OCI-LY7 (cell line): Measurements from ENCODE around the gene PAK6. TPM values are rescaled to one million over a fixed set of nuclear protein-coding genes. Genes with fewer than 3 reads are reported as not detected.

Experiments
- BruUV-seq: library from RNA; stranded (reverse); fragments of 400-500 nt; replicated peaks from 2 replicates; lab custom pipeline; 2021; lab: Mats Ljungman, UMichigan
- CTCF ChIA-PET: fragments of 300-600 bp; sonication (Branson Sonifier 250); formaldehyde crosslinking; loops from one replicate; lab custom pipeline; 2022; ENCODE audit warnings: antibody characterized with exemption; ENCODE audit not compliant: unreplicated experiment; lab: Charles Lee
- POLR2A ChIA-PET: fragments of 300-600 bp; sonication (Branson Sonifier 250); formaldehyde crosslinking; loops from one replicate; lab custom pipeline; 2022; ENCODE audit warnings: antibody characterized with exemption; lab: Charles Lee
- DNase-seq: peaks from one replicate; pipeline ENCODE4 v3.0.0-alpha.2; 2015; ENCODE audit warnings: low spot score
- H2AFZ ChIP-seq: fragments of 200-600 bp; sonication (generic), shearing (Covaris generic); 2 replicates; pipeline ENCODE4 v1.6.1; 2014; ENCODE audit warnings: mild to moderate bottlenecking, antibody characterized with exemption, low read length, moderate library complexity
- H3K27ac ChIP-seq: fragments of 200-600 bp; sonication (generic); 2 replicates; pipeline ENCODE4 v1.5.1; 2014; ENCODE audit warnings: mixed run types, low read depth, mild to moderate bottlenecking, moderate library complexity, low read length, inconsistent platforms; ENCODE audit not compliant: poor library complexity, severe bottlenecking
- H3K36me3 ChIP-seq: fragments of 200-600 bp; sonication (generic); 2 replicates; pipeline ENCODE4 v1.6.1; 2014; ENCODE audit warnings: mild to moderate bottlenecking, antibody characterized with exemption, low read length, moderate library complexity, mixed read lengths; ENCODE audit not compliant: insufficient read depth
- H3K4me1 ChIP-seq: fragments of 200-600 bp; sonication (generic); 2 replicates; pipeline ENCODE4 v1.5.1; 2014; ENCODE audit warnings: mild to moderate bottlenecking, low read length; ENCODE audit not compliant: insufficient read depth, poor library complexity, severe bottlenecking
- H3K4me2 ChIP-seq: fragments of 200-600 bp; sonication (generic); 2 replicates; pipeline ENCODE4 v1.6.1; 2014; ENCODE audit warnings: mild to moderate bottlenecking, low read length
- H3K4me3 ChIP-seq: fragments of 200-600 bp; sonication (generic); 2 replicates; pipeline ENCODE4 v1.5.1; 2014; ENCODE audit warnings: mild to moderate bottlenecking, low read depth, low read length; ENCODE audit not compliant: poor library complexity, severe bottlenecking
- H3K79me2 ChIP-seq: fragments of 200-600 bp; sonication (generic); 2 replicates; pipeline ENCODE4 v1.6.1; 2016; ENCODE audit warnings: low read depth, mild to moderate bottlenecking, low read length, moderate library complexity, mixed read lengths; ENCODE audit not compliant: insufficient read depth
- H3K9me2 ChIP-seq: fragments of 200-600 bp; sonication (generic); 2 replicates; pipeline ENCODE4 v1.6.1; 2016; ENCODE audit warnings: mild to moderate bottlenecking, low read length, mixed read lengths; ENCODE audit not compliant: insufficient read depth
- H3K9me3 ChIP-seq: fragments of 200-600 bp; sonication (generic); 2 replicates; pipeline ENCODE4 v1.6.1; 2014; ENCODE audit warnings: mild to moderate bottlenecking, mixed run types, low read length, mixed read lengths
- H4K20me1 ChIP-seq: fragments of 200-600 bp; sonication (generic); 2 replicates; pipeline ENCODE4 v1.6.1; 2014; ENCODE audit warnings: mild to moderate bottlenecking, antibody characterized with exemption, low read length, moderate library complexity, mixed read lengths; ENCODE audit not compliant: insufficient read depth
- CTCF ChIP-seq: fragments of 200-600 bp; sonication (generic); conservative IDR thresholded peaks from 2 replicates; pipeline ENCODE4 v1.5.1; 2014; ENCODE audit warnings: mild to moderate bottlenecking, antibody characterized with exemption, low read length, moderate library complexity, mixed read lengths
- EZH2phosphoT487 ChIP-seq: fragments of 200-600 bp; sonication (generic); IDR thresholded peaks from 2 replicates; pipeline ENCODE4 v1.6.1; 2018; ENCODE audit warnings: low read depth, borderline replicate concordance, mild to moderate bottlenecking, mixed run types, antibody characterized with exemption, low read length, moderate library complexity, mixed read lengths
- intact Hi-C: fragments of 100-400 bp; cut with micrococcal nuclease; formaldehyde crosslinking; loops from one replicate; pipeline ENCODE4 v1.10.0; 2022; ENCODE audit not compliant: unreplicated experiment
- total RNA-seq, 2 experiments: library from RNA; depleted of rRNA in 1 of 2; stranded (reverse); fragments of >200 nt in 1 of 2; shearing (Covaris generic) in 1 of 2; gene quantifications; 2 replicates each; pipeline ENCODE4 v1.2.3, GENCODE V29; 2014 to 2022

PAK6 gene
- total RNA-seq, 2 experiments from 2014 or later = 0.03 TPM; not detected in 1

DNA sequence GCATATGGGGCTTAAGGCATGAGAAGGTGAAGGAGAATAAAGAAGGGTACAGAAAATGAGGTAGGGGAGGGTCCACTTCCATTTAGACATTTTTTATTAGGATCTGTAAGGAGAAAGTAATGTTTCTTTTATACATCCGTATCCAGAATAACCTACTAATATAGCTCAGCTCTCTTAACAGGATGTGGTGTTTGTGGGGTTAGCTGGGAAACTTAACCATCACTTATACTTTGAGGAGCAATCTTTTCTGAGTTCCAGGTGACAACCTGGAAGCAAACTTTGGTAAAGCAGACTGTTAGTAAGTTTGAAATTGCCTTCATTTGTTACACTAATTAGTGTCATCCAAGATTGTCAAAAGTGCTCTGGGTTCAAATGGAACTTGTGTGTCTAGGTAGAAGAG, 41.4 kb upstream of the PAK6 start:
- peaks cover 23% of the 10 kb centered on the region; the same call in 1 of the 2 replicates for H3K79me2 ChIP-seq
- peaks cover 98% of the 10 kb centered on the region for H3K36me3 ChIP-seq
- TF ChIP-seq EZH2phosphoT487 (no peak), CTCF (no peak)
- H3K27ac ChIP-seq = no peak overlapping the region
- no peak overlapping the region for H2AFZ ChIP-seq
- H3K4me1 ChIP-seq = no peaks in the 10 kb centered on the region
- H3K4me3 ChIP-seq = no peak overlapping the region
- H3K9me3 ChIP-seq = no peaks in the 10 kb centered on the region
- H4K20me1 ChIP-seq = 0 out of 2 replicates have a peak, but pooled peaks cover 9% of the 10 kb centered on the region
- no peak for DNase-seq
- intact Hi-C loops = no loop called here
- H3K4me2 ChIP-seq = no peak overlapping the region
- ChIA-PET CTCF (interaction anchor here (1.0 kb wide), 1 partner anchor 20 kb away, joined by 3 read pairs; no protein-coding TSS in a partner anchor), POLR2A (interaction anchor here (1.6 kb wide), 1 partner anchor 33 kb away, joined by 3 read pairs; no protein-coding TSS in a partner anchor)
- no TSS peak for BruUV-seq
- H3K9me2 ChIP-seq = no peaks in the 10 kb centered on the region

DNA sequence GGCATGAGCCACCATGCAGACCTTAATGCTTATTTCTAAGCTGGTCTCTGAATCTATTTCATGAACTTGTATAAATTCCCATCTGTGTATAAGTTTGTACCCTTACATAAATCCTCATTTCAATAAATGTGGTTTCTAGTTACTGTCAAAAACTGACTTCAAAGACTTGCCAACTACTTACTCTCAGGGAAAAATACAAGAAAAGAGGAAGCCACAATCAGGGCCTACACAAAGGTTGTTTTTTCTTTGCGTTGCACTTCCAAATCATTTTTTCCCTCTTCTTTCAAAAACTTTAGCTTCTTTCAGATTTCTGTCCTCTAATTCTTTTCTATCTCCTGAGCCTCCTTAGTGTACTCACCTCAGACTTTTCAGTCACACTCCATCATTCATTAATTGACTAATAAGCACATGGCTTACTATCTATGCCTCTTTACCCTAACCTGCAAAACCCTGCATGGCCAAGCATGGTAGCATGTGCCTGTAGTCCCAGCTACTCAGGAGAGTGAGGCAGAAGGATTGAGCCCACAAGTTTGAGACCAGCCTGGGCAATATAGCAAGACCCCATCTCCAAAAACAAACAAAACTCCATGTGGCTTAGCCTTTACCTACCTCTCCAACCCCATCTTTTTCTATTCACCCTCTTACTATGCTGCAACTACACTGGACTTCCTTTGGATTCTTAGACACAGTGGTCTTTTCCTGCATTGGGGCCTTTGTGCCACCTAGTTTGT, 40.3 kb upstream of the PAK6 start:
- TF ChIP-seq CTCF = no peak
- TF ChIP-seq EZH2phosphoT487 = no peak
- POLR2A ChIA-PET = interaction anchor here (1.6 kb wide), 1 partner anchor 35 kb away, joined by 3 read pairs; no protein-coding TSS in a partner anchor
- intact Hi-C loops = no loop called here

GRCh38 chr15:40204100-40204499, 34.8 kb upstream of the PAK6 start:
- Histone ChIP-seq H3K4me3 (no peak overlapping the region), H3K9me2 (no peaks in the 10 kb centered on the region), H3K36me3 (peaks cover 96% of the 10 kb centered on the region), H3K4me2 (no peak overlapping the region), H3K27ac (no peak overlapping the region), H3K79me2 (no peaks in the 10 kb centered on the region), H2AFZ (no peak overlapping the region), H3K9me3 (no peaks in the 10 kb centered on the region), H3K4me1 (no peaks in the 10 kb centered on the region), H4K20me1 (no peaks in the 10 kb centered on the region)
- CTCF ChIA-PET = no interaction called here
- intact Hi-C loops = no loop called here
- POLR2A ChIA-PET = interaction anchor here (0.5 to 1.9 kb wide), 7 partner anchors 13 to 528 kb away, joined by 3 to 9 read pairs (median 4); partner anchors contain the start of gene BMF
- no TSS peak for BruUV-seq
- DNase-seq = no peak
- TF ChIP-seq EZH2phosphoT487 (no peak), CTCF (no peak)

More for the DNA sequence above, 40.3 kb upstream of the PAK6 start:
- peaks cover 15% of the 10 kb centered on the region; the same call in 1 of the 2 replicates for H3K79me2 ChIP-seq
- no peaks in the 10 kb centered on the region for H3K9me3 ChIP-seq
- H4K20me1 ChIP-seq = 0 out of 2 replicates have a peak, but pooled peaks cover 9% of the 10 kb centered on the region
- no peak overlapping the region for H3K27ac ChIP-seq
- H3K9me2 ChIP-seq = no peaks in the 10 kb centered on the region
- H3K36me3 ChIP-seq = peaks cover 98% of the 10 kb centered on the region
- no TSS peak for BruUV-seq
- no peak overlapping the region for H2AFZ ChIP-seq
- H3K4me2 ChIP-seq = no peak overlapping the region
- H3K4me1 ChIP-seq = no peaks in the 10 kb centered on the region
- CTCF ChIA-PET = interaction anchor here (1.1 kb wide), 1 partner anchor 93 kb away, joined by 3 read pairs; no protein-coding TSS in a partner anchor
- DNase-seq = no peak
- no peak overlapping the region for H3K4me3 ChIP-seq
